GM10266 (cell line): ENCODE results near the gene HLA-DQA1.
A peak's percentile ranks its signal among the peaks of the same experiment; 100 is the strongest.
"Not testable (repeated sequence)": the region's sequence is repeated elsewhere in the genome, so short reads cannot be mapped to it uniquely, and the experiment has no call there.

Source experiments
- DNase-seq: peaks from one replicate; pipeline ENCODE4 v3.0.0; 2012; ENCODE audit errors: extremely low spot score
- TF ChIP-seq, protein P1 (sequence below): IDR thresholded peaks from 2 replicates; pipeline ENCODE4 v1.5.1; 2012; ENCODE audit warnings: mild to moderate bottlenecking, low read depth; ENCODE audit not compliant: control insufficient read depth, insufficient read depth; ENCODE audit errors: missing control alignments

The HLA-DQA1 gene

DNA sequence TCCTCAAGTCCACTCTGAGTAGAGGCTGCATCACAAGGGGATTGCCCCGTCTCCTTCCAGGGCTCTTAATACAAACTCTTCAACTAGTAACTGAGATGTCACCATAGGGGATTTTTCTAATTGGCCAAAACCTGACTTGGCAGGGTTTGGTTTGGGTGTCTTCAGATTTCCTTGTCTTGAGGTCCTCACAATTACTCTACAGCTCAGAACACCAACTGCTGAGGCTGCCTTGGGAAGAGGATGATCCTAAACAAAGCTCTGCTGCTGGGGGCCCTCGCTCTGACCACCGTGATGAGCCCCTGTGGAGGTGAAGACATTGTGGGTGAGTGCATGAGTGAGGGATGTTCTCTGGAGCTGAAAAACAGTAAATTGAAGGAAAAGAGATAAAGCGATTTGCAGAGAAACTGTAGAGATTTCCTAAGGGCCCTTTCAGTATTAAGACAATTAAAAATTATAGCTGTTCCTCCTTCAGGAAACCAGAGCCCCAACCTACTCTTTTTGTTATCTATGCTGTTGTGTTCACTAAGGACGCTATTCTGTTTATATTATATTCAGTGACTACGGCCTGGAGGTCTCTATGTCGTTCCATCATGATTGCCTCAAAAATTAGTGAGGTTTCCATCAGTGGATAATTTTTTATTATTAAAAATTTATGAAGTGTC, at the start of gene HLA-DQA1:
TSS of gene HLA-DQA1 (plus strand) at position 188 of the 662 bp plus-strand sequence. CDS start at position 241, 53 bp downstream.
- TF ChIP-seq, protein P1, sequence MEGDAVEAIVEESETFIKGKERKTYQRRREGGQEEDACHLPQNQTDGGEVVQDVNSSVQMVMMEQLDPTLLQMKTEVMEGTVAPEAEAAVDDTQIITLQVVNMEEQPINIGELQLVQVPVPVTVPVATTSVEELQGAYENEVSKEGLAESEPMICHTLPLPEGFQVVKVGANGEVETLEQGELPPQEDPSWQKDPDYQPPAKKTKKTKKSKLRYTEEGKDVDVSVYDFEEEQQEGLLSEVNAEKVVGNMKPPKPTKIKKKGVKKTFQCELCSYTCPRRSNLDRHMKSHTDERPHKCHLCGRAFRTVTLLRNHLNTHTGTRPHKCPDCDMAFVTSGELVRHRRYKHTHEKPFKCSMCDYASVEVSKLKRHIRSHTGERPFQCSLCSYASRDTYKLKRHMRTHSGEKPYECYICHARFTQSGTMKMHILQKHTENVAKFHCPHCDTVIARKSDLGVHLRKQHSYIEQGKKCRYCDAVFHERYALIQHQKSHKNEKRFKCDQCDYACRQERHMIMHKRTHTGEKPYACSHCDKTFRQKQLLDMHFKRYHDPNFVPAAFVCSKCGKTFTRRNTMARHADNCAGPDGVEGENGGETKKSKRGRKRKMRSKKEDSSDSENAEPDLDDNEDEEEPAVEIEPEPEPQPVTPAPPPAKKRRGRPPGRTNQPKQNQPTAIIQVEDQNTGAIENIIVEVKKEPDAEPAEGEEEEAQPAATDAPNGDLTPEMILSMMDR, result no peak

DNA sequence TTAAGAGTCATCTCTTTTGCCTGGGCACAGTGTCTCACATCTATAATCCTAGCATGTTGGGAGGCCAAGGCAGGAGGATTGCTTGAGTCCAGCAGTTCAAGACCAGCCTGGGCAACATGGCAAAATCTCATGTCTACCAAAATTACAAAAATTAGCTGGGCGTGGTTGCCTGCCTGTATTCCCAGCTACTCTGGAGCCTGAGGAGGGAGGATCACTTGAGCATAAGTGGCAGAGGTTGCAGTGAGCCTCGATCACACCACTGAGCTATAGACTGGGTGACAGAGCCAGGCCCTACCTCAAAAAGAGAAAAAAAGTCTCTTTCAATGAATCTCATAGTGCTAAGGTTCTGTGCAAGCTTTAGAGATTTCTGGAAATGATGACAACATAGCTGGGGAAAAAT, 49.0 kb upstream of the HLA-DQA1 start:
- TF ChIP-seq, protein P1, result no peak
- DNase-seq, result no peak

More for the DNA sequence above, at the start of gene HLA-DQA1:
- DNase-seq, result peak; percentile 71

DNA sequence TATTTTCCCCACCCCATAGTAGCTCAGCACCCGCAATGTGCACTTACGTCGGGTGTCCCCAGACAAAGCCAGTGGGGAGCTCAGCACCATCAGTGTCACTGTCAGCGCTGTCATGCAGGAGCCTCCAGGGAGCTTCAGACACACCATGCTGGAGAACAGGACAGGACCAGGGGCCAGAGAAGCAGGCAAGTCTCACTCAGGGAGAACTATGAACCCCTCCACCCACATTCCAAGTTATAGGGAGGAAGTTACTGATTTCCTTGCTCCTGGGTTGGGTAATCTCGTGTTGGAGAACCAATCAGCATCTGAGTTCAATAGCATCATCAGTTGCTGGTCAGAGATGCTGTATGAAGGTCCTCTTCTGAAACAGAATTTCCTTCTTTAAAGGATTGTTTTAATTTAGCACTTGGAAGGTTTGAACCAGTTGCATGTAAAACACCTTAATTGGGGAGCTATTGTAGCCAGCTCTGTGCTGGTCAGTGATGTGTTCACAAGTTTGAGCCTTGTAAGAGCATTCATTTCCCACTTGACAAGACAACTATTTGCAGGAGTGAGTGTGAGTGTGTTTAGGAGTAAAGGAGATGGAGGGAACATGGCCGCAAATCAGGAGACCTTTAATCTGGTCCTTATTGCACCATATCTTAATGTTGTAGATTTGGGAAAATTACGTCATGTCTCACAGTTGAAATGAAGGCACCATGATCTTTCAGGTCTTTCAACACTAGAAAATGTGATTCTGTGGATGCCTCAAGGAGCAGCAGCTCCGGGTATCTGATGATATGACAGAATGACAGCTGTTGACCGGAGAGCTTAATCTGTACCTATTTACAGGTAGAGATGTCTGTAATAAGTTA, 47.4 kb upstream of the HLA-DQA1 start, which contains the start of gene HLA-DRB1:
TSS of gene HLA-DRB1 (minus strand) at position 253 of the 854 bp plus-strand sequence. CDS start at position 147, 106 bp downstream.
- DNase-seq, result peak; percentile 41
- TF ChIP-seq, protein P1, result no peak

DNA sequence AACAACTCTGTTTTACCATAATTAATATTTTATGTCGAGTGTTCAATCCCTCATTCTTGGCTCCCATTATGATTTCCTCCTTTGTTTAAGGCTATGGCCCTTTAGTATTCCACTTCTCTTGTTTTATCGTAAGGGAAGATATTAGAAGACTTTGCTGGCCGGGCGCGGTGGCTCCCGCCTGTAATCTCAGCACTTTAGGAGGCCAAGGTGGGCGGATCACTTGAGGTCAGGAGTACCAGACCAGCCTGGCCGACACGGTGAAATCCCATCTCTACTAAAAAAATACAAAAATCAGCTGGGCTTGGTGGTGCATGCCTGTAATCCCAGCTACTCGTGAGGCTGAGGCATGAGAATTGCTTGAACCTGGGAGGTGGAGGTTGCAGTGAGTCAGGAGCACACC, 46.5 kb upstream of the HLA-DQA1 start:
- not testable (repeated sequence) for DNase-seq

DNA sequence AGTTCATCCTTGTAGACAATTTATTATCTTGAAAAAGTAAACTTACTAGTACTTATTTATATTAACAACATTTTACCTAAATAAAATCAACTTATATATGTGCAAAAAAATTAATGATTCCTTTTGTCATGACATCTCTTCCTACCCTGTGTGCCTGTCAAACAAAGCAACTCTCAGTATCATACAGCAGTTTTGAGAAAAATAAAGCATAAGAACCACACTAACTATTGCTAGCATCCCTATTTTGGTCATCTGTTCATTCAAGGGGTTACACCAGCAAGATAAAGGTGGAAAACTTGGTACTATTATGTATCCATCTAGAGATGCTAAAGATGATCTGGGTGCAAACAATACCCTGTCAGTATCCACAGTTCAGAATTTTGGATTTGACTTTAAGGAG, 40.2 kb upstream of the HLA-DQA1 start:
- DNase-seq, result no peak

GRCh38 chr6:32602383-32602782, 34.8 kb upstream of the HLA-DQA1 start:
- TF ChIP-seq, protein P1, result no peak

More for the DNA sequence above, 40.2 kb upstream of the HLA-DQA1 start:
- TF ChIP-seq, protein P1, result no peak

GRCh38 chr6:32603222-32603621, 34.0 kb upstream of the HLA-DQA1 start:
- DNase-seq, result no peak
- TF ChIP-seq, protein P1, result no peak

More at GRCh38 chr6:32602383-32602782, 34.8 kb upstream of the HLA-DQA1 start:
- no peak for DNase-seq
